NOMO-1 (cell line): ENCODE measurements around the gene ZKSCAN1.
A peak's percentile ranks its signal among the peaks of the same experiment; 100 is the strongest.
"Not testable (repeated sequence)": the region's sequence is repeated elsewhere in the genome, so short reads cannot be mapped to it uniquely, and the experiment has no call there.

Experiments used
- DNase-seq, 2 experiments: peaks; one replicate each; lab custom pipeline; 2025; ENCODE audit not compliant: unreplicated experiment in 2 of 2; lab: John Stamatoyannopoulos, UW

Gene ZKSCAN1

GRCh38 chr7:100000239-100000638 is 15.2 kb upstream of the ZKSCAN1 start:
- DNase-seq, result no peak

GRCh38 chr7:100003711-100004661 is 11.4 kb upstream of the ZKSCAN1 start:
- no peak for DNase-seq

- DNase-seq, result no peak
Measured at GRCh38 chr7:100007887-100008286, 7.5 kb upstream of the ZKSCAN1 start.

- no peak for DNase-seq
Measured at GRCh38 chr7:100008525-100008924, 6.9 kb upstream of the ZKSCAN1 start.

GRCh38 chr7:100009952-100010351 is 5.4 kb upstream of the ZKSCAN1 start:
- DNase-seq, result not testable (repeated sequence)

- no peak for DNase-seq
Measured at GRCh38 chr7:100010901-100011300, 4.5 kb upstream of the ZKSCAN1 start.

GRCh38 chr7:100011516-100011915 is 3.9 kb upstream of the ZKSCAN1 start:
- no peak for DNase-seq

GRCh38 chr7:100012385-100013327 is 2.7 kb upstream of the ZKSCAN1 start:
- DNase-seq, result peak; percentile 66 to 84

GRCh38 chr7:100013328-100013676 is 2.1 kb upstream of the ZKSCAN1 start:
- DNase-seq, result no peak

- DNase-seq, result no peak
Measured at GRCh38 chr7:100016215-100016901, 962 bp downstream of the ZKSCAN1 start.

- DNase-seq, result no peak
Measured at GRCh38 chr7:100017300-100017699, 1.9 kb downstream of the ZKSCAN1 start.

- DNase-seq, result no peak
Measured at GRCh38 chr7:100017875-100018274, 2.5 kb downstream of the ZKSCAN1 start.

- DNase-seq, result no peak
Measured at GRCh38 chr7:100019908-100020307, 4.5 kb downstream of the ZKSCAN1 start.

- DNase-seq, result peak; percentile 75 to 91
Measured at GRCh38 chr7:100021297-100021696, 5.9 kb downstream of the ZKSCAN1 start.

- peak in 1 of 2 experiments; percentile 53 for DNase-seq
Measured at GRCh38 chr7:100022621-100023020, 7.2 kb downstream of the ZKSCAN1 start.

- DNase-seq, result no peak
Measured at GRCh38 chr7:100023526-100023925, 8.1 kb downstream of the ZKSCAN1 start.

GRCh38 chr7:100024020-100024619 is 8.7 kb downstream of the ZKSCAN1 start:
- no peak for DNase-seq

GRCh38 chr7:100027197-100027596 is 11.8 kb downstream of the ZKSCAN1 start:
- no peak for DNase-seq

- no peak for DNase-seq
Measured at GRCh38 chr7:100029596-100029995, 14.2 kb downstream of the ZKSCAN1 start.

- DNase-seq, result no peak
Measured at GRCh38 chr7:100033526-100033925, 18.1 kb downstream of the ZKSCAN1 start.
